KG1 (cell line): Measurements from ENCODE around the gene AIDA.
A peak's percentile ranks its signal among the peaks of the same experiment; 100 is the strongest.
"Not testable (repeated sequence)": the region's sequence is repeated elsewhere in the genome, so short reads cannot be mapped to it uniquely, and the experiment has no call there.

Experiments used
- DNase-seq: peaks from one replicate; lab custom pipeline; 2025; lab: John Stamatoyannopoulos, UW

The AIDA gene

GRCh38 chr1:222713091-222713961 is 1.0 kb upstream of the AIDA start:
- DNase-seq = peak; percentile 80

GRCh38 chr1:222711319-222712252 is 705 bp downstream of the AIDA start:
- peak; percentile 16 for DNase-seq

- no peak for DNase-seq
These were observed 2.6 kb downstream of the AIDA start for GRCh38 chr1:222709700-222710153.

- DNase-seq = no peak
These were observed 5.5 kb downstream of the AIDA start for GRCh38 chr1:222706815-222707214.

GRCh38 chr1:222704260-222704659 is 8.0 kb downstream of the AIDA start:
- DNase-seq = no peak

GRCh38 chr1:222702210-222702609 is 10.1 kb downstream of the AIDA start:
- DNase-seq = no peak

GRCh38 chr1:222697826-222698225 is 14.5 kb downstream of the AIDA start:
- no peak for DNase-seq

- no peak for DNase-seq
These were observed 15.1 kb downstream of the AIDA start for GRCh38 chr1:222697203-222697602.

- DNase-seq = no peak
These were observed 15.6 kb downstream of the AIDA start for GRCh38 chr1:222696741-222697140.

- DNase-seq = no peak
These were observed 17.4 kb downstream of the AIDA start for GRCh38 chr1:222694927-222695326.

GRCh38 chr1:222691016-222691415 is 21.3 kb downstream of the AIDA start:
- DNase-seq = no peak

GRCh38 chr1:222680080-222680479 is 32.2 kb downstream of the AIDA start:
- no peak for DNase-seq

- DNase-seq = no peak
These were observed 42.2 kb downstream of the AIDA start for GRCh38 chr1:222670110-222670509.

- DNase-seq = not testable (repeated sequence)
These were observed 43.2 kb downstream of the AIDA start for GRCh38 chr1:222669107-222669506.

- DNase-seq = not testable (repeated sequence)
These were observed 44.1 kb downstream of the AIDA start for GRCh38 chr1:222668184-222668583.

- no peak for DNase-seq
These were observed 46.3 kb downstream of the AIDA start for GRCh38 chr1:222665964-222666363.

GRCh38 chr1:222663431-222663934 is 48.8 kb downstream of the AIDA start:
- no peak for DNase-seq

- DNase-seq = no peak
These were observed 54.4 kb downstream of the AIDA start for GRCh38 chr1:222657899-222658298.

GRCh38 chr1:222656391-222657155 is 55.7 kb downstream of the AIDA start:
- no peak for DNase-seq

GRCh38 chr1:222654849-222655248 is 57.4 kb downstream of the AIDA start:
- DNase-seq = peak; percentile 71

- no peak for DNase-seq
These were observed 59.0 kb downstream of the AIDA start for GRCh38 chr1:222653178-222653827.
